Keratinocyte (primary cell): ENCODE results near the gene NOS1AP.

Experiments
- EZH2 ChIP-seq: IDR thresholded peaks from one replicate; pipeline ENCODE4 v1.6.1; 2012; ENCODE audit warnings: inconsistent platforms, mild to moderate bottlenecking, low read length, moderate library complexity
- TF ChIP-seq, protein P1 (sequence below), 3 experiments: IDR thresholded peaks in 1 of 3; conservative IDR thresholded peaks in 1 of 3; optimal IDR thresholded peaks in 1 of 3; 2 replicates in 2 of 3; 3 replicates in 1 of 3; pipeline versions ENCODE3 to v1.5.1; 2011; ENCODE audit warnings: low read length in 3 of 3, mild to moderate bottlenecking in 3 of 3, moderate library complexity in 2 of 3, control low read depth in 1 of 3, inconsistent platforms in 1 of 3; ENCODE audit not compliant: insufficient read depth in 2 of 3; ENCODE audit errors: extremely low read depth in 1 of 3

DNA sequence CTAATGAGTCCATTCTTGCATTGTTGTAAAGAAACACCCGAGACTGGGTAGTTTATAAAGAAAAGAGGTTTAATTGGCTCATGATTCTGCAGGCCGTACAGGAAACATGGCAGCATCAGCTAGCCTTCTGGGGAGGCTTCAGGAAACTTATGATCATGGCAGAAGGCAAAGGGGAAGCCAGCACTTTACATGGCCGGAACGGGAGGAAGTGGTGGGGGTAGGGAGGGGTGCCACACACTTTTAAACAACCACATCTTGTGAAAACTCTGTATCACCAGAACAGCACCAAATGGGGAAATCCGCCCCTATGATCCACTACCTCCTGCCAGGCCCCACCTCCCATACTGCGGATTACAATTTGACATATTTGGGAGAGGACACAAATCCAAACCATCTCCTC is 43.9 kb downstream of the NOS1AP start:
- TF ChIP-seq, protein P1, sequence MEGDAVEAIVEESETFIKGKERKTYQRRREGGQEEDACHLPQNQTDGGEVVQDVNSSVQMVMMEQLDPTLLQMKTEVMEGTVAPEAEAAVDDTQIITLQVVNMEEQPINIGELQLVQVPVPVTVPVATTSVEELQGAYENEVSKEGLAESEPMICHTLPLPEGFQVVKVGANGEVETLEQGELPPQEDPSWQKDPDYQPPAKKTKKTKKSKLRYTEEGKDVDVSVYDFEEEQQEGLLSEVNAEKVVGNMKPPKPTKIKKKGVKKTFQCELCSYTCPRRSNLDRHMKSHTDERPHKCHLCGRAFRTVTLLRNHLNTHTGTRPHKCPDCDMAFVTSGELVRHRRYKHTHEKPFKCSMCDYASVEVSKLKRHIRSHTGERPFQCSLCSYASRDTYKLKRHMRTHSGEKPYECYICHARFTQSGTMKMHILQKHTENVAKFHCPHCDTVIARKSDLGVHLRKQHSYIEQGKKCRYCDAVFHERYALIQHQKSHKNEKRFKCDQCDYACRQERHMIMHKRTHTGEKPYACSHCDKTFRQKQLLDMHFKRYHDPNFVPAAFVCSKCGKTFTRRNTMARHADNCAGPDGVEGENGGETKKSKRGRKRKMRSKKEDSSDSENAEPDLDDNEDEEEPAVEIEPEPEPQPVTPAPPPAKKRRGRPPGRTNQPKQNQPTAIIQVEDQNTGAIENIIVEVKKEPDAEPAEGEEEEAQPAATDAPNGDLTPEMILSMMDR (optimal IDR thresholded peaks at IDR 0.05 in 1 of 3, IDR thresholded peaks at IDR 0.05 in 1 of 3, conservative IDR thresholded peaks at IDR 0.05 in 1 of 3; ENCODE audit: extremely low read depth in 1 of 3, insufficient read depth in 2 of 3, low read length in 3 of 3), result no peak
- no peak for TF ChIP-seq EZH2
